Activated CD8-positive, alpha-beta memory T cell treated with anti-CD3 and anti-CD28 coated beads, Interleukin-2, amount 50 U/mL, for 48 hours (primary cell): ENCODE data around the gene PDE4A.

Source experiments
- DNase-seq: peaks from one replicate; pipeline ENCODE4 v3.0.0-alpha.2; 2020

PDE4A gene

DNA sequence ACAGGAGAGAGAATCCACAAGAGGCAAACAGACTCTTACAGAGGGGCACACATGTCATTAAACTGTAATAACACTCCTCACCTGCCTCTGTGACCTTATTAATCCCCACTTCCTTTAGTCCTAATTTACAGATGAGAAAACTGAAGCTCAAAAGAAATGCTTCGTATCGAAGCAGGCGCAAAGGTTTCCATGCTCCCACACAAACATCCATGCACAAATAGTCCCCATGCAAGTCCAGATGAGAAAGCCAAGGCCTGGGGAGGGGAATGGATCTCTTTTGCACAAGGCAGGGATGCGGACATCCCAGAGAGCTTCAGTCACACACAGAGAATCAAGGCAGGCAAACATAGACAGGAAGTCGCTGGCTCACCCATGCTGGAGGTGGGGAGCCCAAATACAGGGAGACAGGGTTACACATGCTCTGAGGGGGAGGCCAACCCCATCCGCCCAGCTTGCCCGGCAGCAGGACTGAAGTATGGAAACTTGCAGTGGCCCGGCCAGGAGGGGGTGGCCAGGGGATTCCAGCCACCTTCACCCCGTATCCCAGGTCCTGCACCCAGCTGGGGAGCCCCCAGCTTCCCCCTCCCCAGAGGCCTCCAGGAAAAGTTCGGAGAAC is 96.4 kb downstream of the PDE4A start:
- no peak for DNase-seq

DNA sequence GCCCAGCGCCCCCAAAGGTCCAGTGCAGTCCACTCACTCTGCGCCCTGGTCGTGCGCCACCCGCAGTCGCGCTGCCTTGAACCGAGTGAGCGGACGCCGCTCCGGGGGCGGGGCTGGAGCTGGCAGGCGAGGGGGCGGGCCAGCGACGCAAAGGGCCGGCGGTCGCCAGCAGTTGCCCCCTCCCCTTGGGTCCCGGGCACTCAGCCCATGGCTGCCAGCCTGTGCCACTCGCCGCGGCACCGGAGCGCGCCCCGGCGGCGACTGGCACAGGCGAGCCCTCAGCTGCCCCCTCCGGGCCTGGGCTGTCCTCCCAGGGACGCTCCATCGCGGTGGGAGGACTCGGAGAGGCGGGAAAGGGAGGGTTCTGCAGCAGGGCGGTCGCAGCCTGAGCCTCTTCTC is 97.0 kb downstream of the PDE4A start, which contains the start of gene S1PR5:
S1PR5 (minus strand) TSS at position 87 of the 399 bp plus-strand sequence. CDS start 2,436 bp downstream, outside the sequence.
- no peak for DNase-seq

DNA sequence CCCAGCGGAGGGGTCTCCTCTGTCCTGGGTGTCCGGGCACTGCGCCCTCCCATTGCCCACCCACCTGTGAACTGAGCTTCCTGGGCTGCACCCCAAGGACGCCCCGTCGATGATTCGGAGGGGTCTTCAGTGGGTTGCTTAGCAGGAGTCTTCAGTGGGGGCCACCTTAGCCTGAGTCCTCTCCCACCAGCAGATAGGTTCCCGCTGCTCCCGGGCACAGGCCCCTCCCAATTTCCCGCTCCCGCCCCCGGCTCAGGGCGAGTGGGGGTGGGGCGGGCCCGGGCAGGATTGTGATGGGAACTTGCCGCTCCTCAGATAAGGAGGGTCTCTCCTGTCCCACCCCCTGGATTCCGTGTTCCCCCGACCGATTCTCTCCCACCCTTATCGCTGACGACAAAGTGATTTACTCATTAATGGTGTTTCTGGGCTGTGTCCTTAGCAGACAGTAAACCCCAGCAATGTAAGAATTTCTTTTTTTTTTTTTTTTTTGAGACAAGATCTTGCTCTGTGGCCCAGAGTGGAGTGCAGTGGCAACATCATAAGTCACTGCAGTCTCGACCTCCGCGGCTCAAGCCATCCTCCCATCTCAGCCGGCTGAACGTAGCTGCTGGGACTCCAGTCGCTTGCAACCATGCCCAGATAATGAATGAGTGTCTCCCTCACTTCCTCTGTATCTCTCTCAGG is 97.6 kb downstream of the PDE4A start:
- no peak for DNase-seq

DNA sequence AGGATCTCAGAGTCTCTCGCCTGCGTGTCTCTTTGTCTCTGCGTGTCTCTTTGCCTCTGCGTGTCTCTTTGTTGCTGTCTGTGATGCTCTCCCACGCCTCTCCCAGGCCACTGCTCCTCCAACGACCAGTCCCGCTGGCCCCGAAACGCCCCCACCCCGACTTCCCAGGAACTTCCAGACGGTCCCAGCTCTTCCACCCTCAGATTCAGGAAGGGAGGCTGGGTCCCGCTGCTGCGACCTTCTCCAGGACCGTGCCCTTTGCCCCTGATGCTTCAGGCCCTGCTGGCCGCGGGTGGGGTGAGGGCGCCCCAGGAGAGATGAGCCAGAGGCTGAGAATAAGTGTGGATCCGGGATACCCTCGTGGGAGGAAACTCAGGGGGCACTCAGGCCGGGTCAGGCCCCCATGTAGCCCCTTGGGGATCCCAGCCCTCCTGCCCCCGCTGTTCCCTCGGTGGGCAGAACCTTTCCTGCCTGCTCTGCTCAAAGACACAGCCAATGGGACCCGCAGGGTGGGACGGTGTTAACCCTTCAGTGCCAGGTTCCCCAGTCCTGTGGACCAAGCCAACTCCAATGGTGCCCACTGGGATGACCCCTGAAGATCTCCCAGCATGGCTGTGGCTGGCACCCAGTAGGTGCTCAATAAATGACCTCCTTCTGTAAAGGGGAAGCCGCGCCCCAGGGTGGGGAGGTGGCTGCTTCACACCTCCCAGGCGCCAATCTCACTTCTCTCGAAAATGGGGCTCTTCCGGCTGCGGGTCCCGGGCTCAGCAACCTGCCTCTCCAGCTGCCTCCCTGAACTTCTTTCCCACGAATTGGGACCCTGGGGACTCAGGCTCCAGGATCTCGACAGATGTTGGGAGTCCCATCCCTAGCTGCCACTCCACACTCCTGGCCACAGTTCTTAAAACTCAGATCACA is 98.4 kb downstream of the PDE4A start:
- DNase-seq: no peak
